Esophagus mucosa (tissue), 1 donor: ENCODE results near the gene SLC35E2B. TPM values are rescaled to one million over a fixed set of nuclear protein-coding genes. Genes with fewer than 3 reads are reported as not detected.
A peak's percentile ranks its signal among the peaks of the same experiment; 100 is the strongest.
"Not testable (repeated sequence)": the region's sequence is repeated elsewhere in the genome, so short reads cannot be mapped to it uniquely, and the experiment has no call there.

ENCODE experiments used
- ATAC-seq: fragments of 200-7000 bp; cut with Tn5 transposase; one replicate; pipeline ENCODE4 v1.9.1; 2020
- total RNA-seq: library from RNA; stranded (reverse); gene quantifications from one replicate; pipeline ENCODE4 v1.2.4, GENCODE V29; 2023
- donor health status: DM: yes; HTN: yes; CAD: no.

The SLC35E2B gene
- total RNA-seq = 17.4 TPM

DNA sequence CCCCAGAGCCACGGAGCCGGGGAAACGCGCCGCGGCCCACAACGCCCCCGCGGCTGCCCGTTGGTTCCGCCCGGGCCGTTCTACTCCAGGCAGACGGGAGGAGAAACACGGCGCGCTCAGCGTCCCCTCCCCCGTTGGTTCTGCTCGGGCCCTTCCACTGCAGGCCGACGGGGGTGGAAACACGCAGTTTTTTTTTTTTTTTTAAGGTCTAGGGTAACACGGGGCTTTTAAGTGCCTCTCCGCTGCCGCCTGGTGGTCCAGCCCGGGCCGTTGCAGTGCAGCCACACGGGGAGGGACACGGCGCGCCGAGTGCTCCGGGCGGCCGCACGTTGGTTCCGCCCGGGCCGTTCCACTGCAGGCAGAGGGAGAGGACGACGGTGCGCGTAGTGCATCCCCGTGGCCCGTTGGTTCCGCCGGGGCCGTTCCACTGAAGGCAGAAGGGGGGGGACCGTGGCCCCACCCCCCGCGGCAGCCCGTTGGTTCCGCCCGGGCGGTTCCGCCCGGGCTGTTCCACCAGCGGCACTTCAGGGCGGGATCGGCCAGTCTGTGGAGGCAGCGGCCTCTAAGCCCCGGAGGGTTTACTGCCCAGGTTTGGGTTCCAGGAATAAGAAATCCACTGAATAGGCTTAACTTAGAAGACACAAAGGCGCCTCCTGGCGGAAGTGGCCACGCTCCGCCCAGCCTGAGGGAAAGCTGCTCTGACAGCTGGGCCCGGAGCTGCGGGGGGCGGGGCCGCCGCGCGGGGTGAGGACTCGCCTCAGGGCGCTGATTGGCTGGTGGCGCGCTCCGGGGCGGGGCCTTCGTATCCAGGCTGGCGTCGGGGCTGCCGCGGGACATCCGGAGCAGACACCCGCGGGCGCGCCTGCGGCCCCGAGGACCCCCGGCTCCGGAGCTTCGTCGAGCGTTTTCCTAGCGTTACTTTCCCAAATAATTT, at the start of gene SLC35E2B:
SLC35E2B (minus strand) TSS at position 82 of the 934 bp plus-strand sequence. CDS start 16,096 bp downstream, outside the sequence.
- peak; percentile 95 for ATAC-seq

DNA sequence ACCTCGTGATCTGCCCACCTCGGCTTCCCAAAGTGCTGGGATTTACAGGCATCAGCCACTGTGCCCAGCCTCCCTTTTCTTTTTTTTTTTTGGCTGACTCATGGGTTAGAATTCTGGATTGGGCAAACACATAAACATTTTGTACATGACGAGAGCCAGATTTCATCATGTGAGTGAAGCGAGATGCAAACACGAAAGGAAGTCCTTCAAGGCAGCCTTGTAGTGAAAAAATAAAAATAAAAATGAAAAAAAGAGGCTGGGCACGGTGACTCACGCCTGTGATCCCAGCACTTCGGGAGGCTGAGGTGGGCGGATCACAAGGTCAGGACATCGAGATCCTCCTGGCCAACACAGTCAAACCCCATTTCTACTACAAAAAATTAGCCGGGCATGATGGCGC, 48.4 kb upstream of the SLC35E2B start:
- not testable (repeated sequence) for ATAC-seq

DNA sequence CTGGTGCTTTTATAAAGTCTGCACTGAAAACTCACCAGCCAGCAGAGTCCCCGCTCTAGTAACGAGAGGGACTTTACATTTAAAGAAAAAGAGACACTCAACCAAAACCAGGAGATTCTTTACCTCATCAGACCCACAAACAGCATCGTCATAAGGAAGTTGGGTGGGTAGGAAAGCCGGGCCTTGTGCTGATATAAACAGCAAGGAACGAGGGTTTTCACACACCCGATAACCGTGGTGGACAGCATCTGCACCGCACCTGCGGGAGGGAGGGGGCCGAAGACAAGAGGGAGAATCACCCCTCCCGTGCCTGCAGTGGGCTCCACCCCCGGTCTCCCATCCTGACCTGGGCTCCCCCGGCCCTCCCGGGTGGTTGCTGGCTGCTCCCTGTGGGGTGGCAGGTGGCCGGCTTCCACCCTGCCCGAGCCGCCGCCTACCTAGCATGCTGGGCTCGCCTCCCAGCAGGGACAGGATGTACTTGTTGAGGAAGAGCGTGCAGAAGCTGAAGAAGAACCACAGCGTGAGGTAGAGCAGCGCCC, 46.3 kb upstream of the SLC35E2B start:
- peak; percentile 22 for ATAC-seq

DNA sequence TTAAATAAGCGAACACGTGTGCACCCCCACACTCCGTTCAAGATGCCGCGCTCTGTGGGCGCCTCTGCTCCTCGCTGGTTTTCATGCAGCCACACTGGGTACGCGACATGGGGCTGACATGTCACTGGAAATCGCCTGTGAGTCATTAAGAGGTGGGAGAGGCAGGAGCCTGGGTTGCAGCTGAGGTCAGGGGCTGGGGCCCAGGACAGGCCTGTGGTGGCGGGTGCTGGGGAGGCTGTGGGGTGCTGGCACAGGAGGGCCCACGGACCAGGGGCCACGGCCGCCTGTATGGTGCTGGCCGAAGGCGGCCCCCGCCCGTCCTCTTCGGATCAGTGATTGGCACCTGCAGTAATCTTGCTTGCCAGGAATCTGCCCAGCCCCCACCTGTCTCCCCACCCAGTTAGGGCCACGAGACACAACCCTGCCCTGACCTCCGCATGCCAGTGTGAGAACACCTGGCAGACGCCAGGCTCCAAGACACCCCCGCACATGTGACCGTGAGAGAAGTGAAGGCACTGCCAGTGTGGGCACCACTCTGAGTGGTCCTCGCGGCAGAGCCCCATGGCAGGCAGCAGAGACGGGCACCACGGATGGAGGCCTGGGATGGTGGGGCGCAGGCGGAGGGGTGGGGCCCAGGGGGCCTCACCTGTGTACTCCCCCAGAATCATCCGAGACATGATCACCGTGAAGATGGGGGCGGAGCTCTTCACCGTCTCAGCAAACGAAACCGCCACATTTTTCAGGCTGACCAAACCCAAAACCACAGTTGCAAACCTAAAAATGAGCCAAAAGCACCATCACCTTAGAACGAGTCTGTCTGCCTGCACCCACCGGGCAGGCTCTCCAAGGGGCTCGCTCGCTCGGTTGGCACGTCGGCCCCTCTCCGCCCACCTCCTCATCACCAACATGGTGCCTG, 45.3 kb upstream of the SLC35E2B start:
- peak; percentile 33 for ATAC-seq

DNA sequence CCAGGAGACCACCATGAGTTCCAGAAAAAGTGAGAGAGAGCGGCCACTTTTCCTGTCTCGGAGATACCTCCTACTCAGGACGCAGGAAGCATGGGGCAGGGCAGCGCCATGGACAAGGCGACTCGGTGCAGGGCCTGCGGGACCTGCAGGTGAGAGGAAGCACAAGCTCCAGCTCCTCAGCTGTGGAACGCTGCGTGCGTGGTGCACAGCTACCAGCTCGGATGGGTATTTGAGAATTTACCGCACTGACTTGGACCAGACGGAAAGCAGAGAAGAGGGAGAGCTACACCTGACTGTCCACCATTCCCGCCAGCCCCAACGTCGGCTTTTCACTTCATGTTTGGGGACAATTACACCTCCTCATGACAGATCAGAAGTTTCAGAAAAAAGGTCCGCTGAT, 39.8 kb upstream of the SLC35E2B start:
- no peak for ATAC-seq

DNA sequence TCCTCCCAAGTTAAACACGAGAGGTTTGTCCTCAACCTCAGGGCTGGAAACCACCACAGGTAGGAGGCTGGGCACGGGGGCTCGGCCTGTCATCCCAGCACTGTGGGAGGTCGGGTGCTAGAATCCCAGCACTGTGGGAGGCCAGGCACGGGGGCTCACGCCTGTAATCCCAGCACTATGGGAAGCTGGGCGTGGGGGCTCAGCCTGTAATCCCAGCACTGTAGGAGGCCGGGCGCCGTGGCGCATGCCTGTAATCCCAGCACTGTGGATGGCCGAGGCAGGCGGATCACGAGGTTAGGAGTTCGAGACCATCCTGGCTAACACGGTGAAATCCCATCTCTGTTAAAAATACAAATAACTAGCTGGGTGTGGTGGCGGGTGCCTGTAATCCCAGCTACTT, 38.3 kb upstream of the SLC35E2B start:
- ATAC-seq = no peak

DNA sequence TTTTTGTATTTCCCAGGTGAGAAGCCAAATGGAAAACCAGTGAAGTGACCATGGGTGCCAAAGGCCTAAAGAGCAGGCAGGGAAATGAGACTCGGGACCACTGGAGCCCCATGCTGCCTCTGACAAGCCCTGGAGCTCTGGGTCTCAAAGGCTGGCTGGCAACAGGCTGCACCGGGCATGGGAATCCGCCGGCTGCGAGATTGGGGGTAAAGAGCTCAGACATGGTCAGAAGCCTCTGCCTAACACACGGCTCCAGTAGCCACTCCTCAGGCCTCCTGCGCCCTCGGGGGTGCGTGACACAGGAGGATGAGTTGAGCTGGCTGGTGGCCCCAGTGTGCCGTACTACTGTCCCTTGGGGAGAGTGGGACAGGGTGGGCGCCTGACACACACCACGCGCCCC, 37.6 kb upstream of the SLC35E2B start:
- ATAC-seq = not testable (repeated sequence)

DNA sequence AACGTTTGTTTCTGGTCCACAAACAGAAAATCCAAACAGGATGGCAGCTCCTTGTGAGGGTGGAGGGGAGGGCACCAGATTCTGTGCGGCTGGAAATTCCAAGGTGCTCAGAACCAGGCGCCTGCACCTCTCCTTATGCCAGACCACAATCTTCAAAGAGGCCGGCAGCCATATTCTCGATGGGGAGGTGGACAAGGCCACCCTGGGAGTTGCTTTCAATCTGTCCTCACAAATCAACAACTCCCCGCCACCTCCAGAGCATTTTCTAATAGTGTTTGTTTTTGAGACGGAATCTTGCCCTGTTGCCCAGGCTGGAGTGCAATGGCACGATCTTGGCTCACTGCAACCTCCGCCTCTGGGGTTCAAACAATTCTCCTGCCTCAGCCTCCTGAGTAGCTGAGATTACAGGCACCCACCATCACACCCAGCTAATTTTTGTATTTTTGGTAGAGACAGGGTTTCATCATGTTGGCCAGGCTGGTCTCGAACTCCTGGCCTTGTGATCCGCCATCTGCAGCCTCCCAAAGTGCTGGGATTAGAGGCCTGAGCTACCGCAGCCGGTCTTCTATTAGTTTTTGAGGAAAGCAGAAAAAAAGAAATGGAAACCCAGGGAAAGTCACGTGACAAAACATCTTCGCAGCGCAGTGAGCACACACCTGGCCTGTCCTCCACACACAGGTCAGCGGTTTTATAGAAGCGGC, 36.7 kb upstream of the SLC35E2B start:
- not testable (repeated sequence) for ATAC-seq

DNA sequence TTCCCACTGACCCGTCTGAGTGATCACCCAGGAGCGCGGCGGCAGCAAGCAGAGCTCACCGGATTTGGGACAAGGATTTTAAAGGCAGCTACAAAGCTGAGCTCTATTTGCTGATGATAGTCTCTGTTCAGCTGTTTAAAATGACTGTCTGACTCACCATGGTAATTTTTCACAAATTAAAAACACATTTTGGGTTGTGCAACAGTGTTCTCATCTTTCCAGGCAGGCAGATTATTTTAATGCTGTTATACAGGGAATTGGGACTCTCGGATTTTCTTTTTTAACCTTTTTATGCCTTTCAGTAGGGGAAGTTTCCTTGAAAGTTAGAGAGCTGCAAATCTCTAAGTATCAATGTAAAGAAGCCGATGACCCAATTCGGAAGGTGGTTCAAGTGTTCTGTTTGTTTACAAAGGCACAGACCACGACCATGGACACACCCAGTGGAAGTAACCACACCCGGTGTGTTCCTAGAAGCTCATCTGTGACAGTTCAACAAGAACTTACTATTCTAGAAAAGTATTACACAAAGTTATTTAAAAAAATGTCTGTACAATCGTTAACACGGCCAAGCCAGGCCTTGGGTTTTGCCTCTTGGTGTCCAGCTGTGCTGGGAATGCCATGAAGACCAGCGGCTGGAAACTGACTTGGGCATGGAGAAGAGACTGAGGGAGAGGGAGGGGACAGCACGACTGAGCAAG, 35.9 kb upstream of the SLC35E2B start:
- ATAC-seq = not testable (repeated sequence)

DNA sequence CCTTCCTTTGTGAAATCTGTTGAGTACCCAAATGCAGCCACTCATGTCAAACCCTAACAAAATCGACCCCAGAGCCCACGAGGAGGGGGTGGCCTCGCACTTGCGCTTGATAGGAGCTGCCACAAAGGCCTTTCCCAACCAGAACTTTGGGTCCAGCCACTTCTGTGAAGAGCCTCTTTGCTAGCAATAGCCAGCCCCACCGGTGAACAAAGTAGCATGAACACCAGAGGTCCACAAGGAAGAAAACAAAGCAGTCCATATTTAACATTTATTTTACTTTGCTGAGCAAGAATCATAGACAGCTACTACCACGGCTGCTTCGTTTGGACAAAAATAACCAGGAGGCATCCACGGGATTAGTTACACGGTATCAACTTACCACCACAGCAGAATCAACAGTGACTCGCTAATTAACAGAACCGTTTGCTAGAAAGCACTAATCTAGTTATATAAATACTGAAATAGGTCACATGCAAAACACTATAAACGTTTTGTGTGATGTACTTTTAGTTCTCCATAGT, 34.6 kb upstream of the SLC35E2B start:
- ATAC-seq = not testable (repeated sequence)

DNA sequence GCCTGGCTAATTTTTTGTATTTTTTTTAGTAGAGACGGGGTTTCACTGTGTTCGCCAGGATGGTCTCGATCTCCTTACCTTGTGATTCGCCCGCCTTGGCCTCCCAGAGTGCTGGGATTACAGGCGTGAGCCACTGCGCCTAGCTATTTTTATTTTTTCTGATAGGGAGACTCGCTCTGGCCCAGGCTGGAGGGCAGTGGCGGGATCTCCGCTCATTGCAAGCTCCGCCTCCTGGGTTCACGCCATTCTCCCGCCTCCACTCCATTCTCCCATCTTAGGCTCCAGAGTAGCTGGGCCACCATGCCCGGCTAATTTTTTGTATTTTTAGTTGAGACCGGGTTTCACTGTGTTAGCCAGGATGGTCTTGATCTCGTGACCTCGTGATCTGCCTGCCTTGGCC, 33.5 kb upstream of the SLC35E2B start:
- not testable (repeated sequence) for ATAC-seq

DNA sequence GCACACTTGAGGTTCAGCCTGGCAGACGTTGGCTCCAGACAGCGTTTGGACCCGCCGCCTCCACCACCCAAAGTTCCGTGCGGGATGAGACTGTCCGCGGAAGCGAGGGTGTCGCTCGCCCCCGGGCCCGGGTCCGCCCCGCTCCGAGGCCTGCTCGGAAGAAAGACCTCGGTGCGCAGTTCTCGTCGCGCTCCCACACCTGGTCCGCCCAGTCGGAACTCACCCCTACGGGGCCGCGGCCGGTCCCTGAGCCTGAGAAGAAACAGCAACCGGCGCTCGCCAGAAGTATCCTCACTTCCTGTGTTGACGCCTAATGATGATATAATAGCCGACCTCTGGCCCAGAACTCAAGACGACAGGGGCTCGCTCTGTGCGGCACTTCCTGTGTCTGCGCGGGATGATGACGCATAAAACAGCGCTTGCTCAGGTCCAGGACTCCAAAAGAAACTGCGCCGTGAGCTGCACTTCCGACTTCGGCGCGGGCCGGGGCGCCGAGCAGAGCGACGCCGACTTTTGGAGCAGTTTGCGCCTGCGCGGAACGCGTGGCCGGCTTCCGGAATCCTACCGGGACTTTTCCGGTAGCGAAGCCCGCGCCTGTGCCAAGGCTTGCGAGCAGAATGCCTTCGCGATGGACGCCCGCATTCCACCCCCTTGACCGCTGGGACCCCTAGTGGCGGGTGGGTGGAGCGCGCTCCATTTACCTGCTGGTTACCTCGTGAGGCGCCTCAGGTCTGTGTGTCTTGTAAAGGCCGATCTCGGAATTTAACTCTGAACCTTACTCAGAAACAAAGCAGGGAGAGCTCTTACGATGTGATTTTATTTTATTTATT, 31.7 kb upstream of the SLC35E2B start, which contains the start of gene CDK11A:
CDK11A (minus strand) TSS at position 323 of the 830 bp plus-strand sequence. CDS start 1,539 bp downstream, outside the sequence.
- peak; percentile 97 for ATAC-seq

DNA sequence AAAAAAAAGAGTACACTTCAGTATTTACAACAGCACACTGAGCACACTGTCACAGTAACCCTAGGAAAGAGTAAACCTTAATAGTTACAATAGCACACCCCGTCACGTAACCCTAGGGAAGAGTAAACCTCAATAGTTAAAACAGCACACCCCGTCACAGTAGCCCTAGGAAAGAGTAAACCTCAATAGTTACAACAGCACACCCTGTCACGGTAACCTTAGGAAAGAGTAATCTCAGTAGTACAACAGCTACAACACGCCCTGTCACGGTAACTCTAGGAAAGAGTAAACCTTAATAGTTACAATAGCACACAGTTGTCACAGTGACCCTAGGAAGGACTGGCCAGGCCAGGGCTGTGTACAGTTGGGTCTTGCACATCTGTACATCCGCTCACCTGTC, 28.6 kb upstream of the SLC35E2B start:
- ATAC-seq = no peak

DNA sequence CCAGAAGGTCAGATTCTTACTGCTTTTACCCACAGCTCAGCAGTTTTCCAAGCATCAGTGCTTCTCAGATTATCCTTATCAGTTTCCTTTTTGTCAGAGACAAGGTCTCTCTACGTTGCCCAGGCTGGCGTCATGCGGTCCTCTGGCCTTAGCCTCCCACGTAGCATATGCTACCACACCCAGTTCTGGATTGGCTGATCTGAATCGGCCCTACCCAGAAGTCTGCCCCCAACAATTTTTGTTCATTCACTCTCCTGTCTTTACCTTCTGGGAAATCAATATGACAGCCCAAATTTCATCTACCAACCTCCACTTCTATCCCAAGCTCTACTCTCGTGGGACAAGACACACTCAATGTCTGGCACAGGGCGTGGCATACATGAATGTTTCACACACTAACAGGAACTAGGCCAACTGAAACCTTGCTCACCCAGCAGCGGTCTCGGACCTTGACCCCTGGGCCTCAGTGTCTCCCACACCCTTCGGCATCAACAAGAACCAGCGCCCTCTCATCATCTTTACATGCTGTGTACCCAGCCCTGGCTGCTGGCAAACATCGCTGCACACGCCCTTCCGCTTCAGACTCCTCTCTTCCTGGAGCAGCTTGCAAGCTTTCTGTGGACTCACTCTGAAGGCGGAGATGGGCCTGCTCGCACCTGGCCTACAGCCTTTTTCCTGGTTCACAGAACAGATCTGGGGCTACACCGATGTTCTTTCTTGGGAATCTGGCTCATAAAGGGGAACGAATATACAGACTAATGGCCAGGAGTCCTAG, 22.7 kb upstream of the SLC35E2B start:
- ATAC-seq = not testable (repeated sequence)

DNA sequence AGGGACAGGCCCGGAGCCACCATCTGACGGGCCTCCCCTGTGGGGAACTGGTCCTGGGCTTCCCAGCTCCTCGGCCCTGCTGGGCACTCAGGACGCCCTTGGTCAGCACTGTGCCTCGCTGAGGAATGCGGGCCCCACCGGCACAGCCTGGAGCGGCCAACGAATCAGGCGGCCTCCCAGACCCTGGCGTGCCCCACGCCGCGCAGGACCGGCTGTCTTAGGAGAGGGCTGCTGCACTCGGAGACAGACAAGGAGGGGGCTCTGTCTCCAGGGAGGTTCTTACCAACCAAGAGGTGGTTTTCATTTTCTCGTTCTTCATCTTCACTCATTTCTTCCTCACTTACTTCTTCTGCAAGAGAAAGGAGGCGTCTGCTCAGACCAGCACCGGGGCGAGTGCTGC, 15.3 kb upstream of the SLC35E2B start:
- ATAC-seq = not testable (repeated sequence)

DNA sequence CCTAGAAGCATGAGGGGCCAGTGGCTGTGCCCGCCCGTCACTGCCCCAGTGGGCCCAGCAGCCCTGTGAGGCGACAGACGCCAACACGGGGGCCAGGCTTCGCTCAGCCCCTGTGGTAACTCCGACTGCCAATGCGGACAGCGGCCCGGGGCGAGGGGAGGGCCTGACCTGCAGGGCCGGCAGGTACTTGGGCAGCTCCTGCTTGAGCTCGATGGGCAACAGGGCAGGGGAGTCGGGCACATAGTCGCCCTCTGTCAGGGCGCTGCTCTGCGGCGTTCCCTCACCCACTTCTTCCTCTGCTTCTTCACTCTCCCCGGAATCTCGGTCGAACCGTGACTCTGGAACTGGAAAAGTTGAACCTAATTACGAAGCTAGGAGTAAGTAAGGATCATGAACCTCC, 14.6 kb upstream of the SLC35E2B start:
- ATAC-seq = not testable (repeated sequence)

DNA sequence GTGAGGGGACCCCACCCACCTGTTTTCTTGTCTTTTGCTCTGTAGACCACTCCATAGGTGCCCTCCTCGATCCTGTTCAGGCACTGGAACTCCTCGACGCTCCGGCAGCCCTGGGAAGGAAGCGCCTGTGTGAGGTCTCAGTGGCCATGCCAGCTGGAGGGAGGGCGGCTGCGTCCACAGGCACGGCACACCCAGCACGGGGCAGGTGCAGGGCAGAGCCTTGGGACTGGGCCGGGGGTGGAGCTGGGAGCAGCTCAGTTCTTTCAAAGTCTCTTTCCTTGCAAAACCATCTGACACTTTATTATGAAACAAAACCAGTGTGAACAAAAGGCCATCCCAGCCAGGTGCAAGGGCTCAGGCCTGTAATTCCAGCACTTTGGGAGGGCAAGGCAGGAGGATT, 13.0 kb upstream of the SLC35E2B start:
- ATAC-seq = not testable (repeated sequence)

DNA sequence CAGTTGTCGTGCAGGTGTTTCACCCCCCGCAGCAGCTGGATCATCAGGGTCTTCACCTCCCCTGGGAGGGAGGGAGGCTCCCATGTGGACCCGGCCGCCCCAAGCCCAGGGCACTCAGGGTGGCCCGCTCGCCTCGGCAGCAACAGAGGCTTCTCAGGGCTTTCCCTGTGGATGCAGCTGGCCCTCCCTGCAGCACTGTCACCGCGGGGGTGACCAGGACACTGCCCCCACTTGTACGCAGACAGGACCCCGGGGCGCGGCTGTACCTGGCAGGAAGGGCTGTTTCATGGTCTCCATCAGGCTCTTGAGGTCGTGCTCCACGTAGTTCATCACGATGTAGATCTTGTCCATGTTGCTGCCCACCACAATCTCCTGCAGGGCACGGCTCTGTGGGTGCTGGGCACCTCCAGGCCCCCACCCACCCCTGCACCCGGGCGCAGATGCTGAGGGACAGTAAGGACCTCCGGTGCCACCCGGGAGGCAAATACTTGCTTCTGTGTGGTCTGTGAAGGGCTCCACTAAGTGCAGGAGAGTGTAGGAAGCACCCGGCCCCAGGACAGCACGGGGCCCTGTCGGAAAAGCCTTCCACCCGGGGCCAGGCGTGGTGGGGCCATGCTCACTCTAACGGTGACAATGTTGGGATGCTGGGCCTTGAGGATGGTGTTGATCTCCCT, 11.8 kb upstream of the SLC35E2B start:
- ATAC-seq = not testable (repeated sequence)

DNA sequence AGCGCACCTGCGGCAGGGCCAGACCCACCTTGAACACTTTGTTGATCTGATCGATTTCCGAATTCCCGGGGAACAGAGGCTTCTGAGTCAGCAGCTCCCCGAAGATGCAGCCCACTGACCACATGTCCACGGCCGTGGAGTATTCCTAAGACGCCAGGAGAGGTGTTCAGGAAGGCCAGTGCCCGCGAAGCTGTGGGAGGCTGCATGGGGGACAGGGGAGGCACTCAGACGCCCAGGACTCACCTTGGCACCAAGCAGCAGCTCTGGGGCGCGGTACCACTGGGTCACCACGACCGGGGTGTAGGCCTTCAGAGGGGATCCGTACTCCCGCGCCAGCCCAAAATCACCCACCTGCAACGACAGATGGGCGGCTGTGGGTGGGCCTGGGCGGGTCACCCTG, 11.2 kb upstream of the SLC35E2B start:
- no peak for ATAC-seq
